SK-N-SH (cell line): ENCODE data around the gene CIC.

Source experiments
- FOXJ3 ChIP-seq: sonication (generic); formaldehyde crosslinking; IDR thresholded peaks from 2 replicates; pipeline ENCODE4 v1.5.1; 2020; ENCODE audit warnings: mild to moderate bottlenecking, missing genetic modification reagents
- MEF2A ChIP-seq: IDR thresholded peaks from 2 replicates; pipeline ENCODE4 v1.4.0; 2012; ENCODE audit warnings: low read depth, borderline replicate concordance
- MXI1 ChIP-seq: IDR thresholded peaks from 2 replicates; pipeline ENCODE4 v1.6.1; 2012; ENCODE audit warnings: mild to moderate bottlenecking, low read depth, low read length, improper control_type of control experiment
- NRF1 ChIP-seq: IDR thresholded peaks from 2 replicates; pipeline ENCODE4 v1.6.1; 2012; ENCODE audit warnings: low read depth, mild to moderate bottlenecking, low read length
- POLR2AphosphoS5 ChIP-seq: IDR thresholded peaks from 2 replicates; pipeline ENCODE4 v1.6.1; 2012; ENCODE audit warnings: low read depth, low read length
- TAF1 ChIP-seq: IDR thresholded peaks from 2 replicates; pipeline ENCODE4 v1.6.1; 2012; ENCODE audit warnings: low read depth, mild to moderate bottlenecking, low read length, moderate library complexity, borderline replicate concordance
- TCF12 ChIP-seq: IDR thresholded peaks from 2 replicates; pipeline ENCODE4 v1.4.0; 2012
- TF ChIP-seq, protein P1 (sequence below): fragments of 200-600 bp; sonication (generic); IDR thresholded peaks from 2 replicates; pipeline ENCODE4 v1.6.1; 2017; ENCODE audit warnings: antibody characterized with exemption, mild to moderate bottlenecking, moderate library complexity
- TF ChIP-seq, protein P2 (sequence below): IDR thresholded peaks from 2 replicates; pipeline ENCODE4; 2012
- TF ChIP-seq, protein P3 (sequence below): fragments of 150-350 bp; IDR thresholded peaks from 2 replicates; pipeline ENCODE4 v1.6.1; 2017; ENCODE audit warnings: antibody characterized with exemption, low read length, low read depth, borderline replicate concordance
- TF ChIP-seq, protein P4 (sequence below): IDR thresholded peaks from 2 replicates; pipeline ENCODE4 v1.6.1; 2012; ENCODE audit warnings: mild to moderate bottlenecking, low read depth, low read length, moderate library complexity
- TF ChIP-seq, protein P5 (sequence below): IDR thresholded peaks from 2 replicates; pipeline ENCODE4 v1.4.0; 2012; ENCODE audit warnings: low read depth

DNA sequence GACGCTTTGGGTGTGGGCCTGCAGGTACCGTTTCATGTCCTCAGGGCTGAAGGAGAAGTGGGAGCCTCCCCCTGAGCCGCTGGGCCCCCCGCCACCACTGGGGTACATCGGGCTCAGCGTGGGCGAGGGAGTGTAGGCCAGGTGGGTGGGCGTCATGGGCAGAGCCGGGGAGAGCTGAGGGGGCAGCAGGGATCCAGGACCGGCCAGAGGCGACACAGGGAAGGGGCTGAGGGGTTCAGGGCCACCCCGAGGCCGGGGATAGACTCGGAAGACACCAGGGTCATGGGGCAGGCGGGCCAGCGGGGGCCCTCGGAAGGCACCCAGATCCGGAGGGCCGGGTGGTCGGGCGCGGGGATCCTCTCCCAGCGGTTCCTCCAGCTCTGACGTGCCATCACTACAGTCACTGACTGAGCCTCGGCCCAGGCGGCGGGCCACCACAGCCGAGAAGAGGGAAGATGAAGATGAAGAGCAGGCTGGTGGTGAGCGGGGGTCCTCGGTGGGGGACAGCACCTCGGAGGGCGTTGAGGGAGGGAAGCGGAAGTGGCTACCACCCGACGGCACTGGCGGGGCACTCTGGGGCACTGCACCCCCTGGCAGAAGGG is 19.8 kb upstream of the CIC start:
- no peak for TF ChIP-seq NRF1
- TF ChIP-seq, protein P1, sequence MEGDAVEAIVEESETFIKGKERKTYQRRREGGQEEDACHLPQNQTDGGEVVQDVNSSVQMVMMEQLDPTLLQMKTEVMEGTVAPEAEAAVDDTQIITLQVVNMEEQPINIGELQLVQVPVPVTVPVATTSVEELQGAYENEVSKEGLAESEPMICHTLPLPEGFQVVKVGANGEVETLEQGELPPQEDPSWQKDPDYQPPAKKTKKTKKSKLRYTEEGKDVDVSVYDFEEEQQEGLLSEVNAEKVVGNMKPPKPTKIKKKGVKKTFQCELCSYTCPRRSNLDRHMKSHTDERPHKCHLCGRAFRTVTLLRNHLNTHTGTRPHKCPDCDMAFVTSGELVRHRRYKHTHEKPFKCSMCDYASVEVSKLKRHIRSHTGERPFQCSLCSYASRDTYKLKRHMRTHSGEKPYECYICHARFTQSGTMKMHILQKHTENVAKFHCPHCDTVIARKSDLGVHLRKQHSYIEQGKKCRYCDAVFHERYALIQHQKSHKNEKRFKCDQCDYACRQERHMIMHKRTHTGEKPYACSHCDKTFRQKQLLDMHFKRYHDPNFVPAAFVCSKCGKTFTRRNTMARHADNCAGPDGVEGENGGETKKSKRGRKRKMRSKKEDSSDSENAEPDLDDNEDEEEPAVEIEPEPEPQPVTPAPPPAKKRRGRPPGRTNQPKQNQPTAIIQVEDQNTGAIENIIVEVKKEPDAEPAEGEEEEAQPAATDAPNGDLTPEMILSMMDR: no peak
- TF ChIP-seq, protein P2, sequence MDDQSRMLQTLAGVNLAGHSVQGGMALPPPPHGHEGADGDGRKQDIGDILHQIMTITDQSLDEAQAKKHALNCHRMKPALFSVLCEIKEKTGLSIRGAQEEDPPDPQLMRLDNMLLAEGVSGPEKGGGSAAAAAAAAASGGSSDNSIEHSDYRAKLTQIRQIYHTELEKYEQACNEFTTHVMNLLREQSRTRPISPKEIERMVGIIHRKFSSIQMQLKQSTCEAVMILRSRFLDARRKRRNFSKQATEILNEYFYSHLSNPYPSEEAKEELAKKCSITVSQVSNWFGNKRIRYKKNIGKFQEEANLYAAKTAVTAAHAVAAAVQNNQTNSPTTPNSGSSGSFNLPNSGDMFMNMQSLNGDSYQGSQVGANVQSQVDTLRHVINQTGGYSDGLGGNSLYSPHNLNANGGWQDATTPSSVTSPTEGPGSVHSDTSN: no peak
- TF ChIP-seq TAF1: no peak
- TF ChIP-seq TCF12: no peak
- TF ChIP-seq, protein P3, sequence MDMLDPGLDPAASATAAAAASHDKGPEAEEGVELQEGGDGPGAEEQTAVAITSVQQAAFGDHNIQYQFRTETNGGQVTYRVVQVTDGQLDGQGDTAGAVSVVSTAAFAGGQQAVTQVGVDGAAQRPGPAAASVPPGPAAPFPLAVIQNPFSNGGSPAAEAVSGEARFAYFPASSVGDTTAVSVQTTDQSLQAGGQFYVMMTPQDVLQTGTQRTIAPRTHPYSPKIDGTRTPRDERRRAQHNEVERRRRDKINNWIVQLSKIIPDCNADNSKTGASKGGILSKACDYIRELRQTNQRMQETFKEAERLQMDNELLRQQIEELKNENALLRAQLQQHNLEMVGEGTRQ: no peak
- TF ChIP-seq FOXJ3 (CRISPR knock-in tag): no peak
- no peak for TF ChIP-seq POLR2AphosphoS5
- TF ChIP-seq, protein P4, sequence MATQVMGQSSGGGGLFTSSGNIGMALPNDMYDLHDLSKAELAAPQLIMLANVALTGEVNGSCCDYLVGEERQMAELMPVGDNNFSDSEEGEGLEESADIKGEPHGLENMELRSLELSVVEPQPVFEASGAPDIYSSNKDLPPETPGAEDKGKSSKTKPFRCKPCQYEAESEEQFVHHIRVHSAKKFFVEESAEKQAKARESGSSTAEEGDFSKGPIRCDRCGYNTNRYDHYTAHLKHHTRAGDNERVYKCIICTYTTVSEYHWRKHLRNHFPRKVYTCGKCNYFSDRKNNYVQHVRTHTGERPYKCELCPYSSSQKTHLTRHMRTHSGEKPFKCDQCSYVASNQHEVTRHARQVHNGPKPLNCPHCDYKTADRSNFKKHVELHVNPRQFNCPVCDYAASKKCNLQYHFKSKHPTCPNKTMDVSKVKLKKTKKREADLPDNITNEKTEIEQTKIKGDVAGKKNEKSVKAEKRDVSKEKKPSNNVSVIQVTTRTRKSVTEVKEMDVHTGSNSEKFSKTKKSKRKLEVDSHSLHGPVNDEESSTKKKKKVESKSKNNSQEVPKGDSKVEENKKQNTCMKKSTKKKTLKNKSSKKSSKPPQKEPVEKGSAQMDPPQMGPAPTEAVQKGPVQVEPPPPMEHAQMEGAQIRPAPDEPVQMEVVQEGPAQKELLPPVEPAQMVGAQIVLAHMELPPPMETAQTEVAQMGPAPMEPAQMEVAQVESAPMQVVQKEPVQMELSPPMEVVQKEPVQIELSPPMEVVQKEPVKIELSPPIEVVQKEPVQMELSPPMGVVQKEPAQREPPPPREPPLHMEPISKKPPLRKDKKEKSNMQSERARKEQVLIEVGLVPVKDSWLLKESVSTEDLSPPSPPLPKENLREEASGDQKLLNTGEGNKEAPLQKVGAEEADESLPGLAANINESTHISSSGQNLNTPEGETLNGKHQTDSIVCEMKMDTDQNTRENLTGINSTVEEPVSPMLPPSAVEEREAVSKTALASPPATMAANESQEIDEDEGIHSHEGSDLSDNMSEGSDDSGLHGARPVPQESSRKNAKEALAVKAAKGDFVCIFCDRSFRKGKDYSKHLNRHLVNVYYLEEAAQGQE: no peak
- no peak for TF ChIP-seq MEF2A
- TF ChIP-seq, protein P5, sequence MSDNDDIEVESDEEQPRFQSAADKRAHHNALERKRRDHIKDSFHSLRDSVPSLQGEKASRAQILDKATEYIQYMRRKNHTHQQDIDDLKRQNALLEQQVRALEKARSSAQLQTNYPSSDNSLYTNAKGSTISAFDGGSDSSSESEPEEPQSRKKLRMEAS: no peak
- TF ChIP-seq MXI1: no peak
